A549 treated with AZD2906 at 1 μM for 4 hours (cell line): ENCODE measurements around the gene OR52E4. TPM values are rescaled to one million over a fixed set of nuclear protein-coding genes. Genes with fewer than 3 reads are reported as not detected.

Source experiments
- total RNA-seq: library from RNA; stranded (reverse); fragments of 200-300 nt; extraction: Qiagen RNA extraction; gene quantifications from 5 replicates; pipeline ENCODE4 v1.2.3, GENCODE V29; 2022

OR52E4 gene
- not detected in 5 replicates for total RNA-seq

DNA sequence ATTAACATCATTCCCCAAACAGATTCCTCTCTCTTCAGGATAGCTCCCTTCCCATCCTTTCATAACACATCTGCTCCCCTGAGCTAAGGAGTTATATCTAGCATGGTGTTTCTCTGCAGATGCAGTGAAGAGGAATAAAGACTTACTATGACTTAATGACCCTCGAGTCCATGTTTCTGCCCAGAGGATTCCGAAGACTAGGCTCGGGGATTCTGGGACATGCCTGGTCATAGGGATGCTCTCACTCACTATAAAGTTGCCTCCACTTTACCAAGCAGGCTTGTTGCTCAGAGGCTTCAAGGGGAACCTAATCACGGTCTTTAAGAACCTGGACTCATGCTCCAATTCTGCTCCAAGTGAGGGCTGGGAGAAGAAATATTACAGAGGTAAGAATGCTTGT, at the start of gene OR52E4:
Gene OR52E4 (plus strand): TSS at position 301 of the 400 bp plus-strand sequence. CDS start 3,664 bp downstream, outside the sequence.

GRCh38 chr11:5841797-5842196, 38.6 kb upstream of the OR52E4 start, which contains the start of gene OR52E6:
OR52E6 (minus strand) TSS chr11:5841897; CDS start chr11:5841897, 0 bp downstream.

GRCh38 chr11:5857590-5857989, 22.8 kb upstream of the OR52E4 start, which contains the start of gene OR52E8:
OR52E8 (minus strand) TSS chr11:5857690; CDS start chr11:5857690, 0 bp downstream.

GRCh38 chr11:5892908-5893307, 12.5 kb downstream of the OR52E4 start, which contains the start of gene OR52E5:
OR52E5 (plus strand) TSS chr11:5893208; CDS start chr11:5900777, 7,569 bp downstream.

Other genes starting within 250 kb of the OR52E4 start
- 8.6 to 11.8 TPM (median 9.6 TPM) in 5 replicates for gene TRIM5, start 195.6 kb upstream of the OR52E4 start, total RNA-seq
- 0.60 to 1.8 TPM (median 1.1 TPM) in 5 replicates for gene TRIM22, start 190.8 kb upstream of the OR52E4 start, total RNA-seq
- not detected in 5 replicates for gene OR56B1, start 144.2 kb upstream of the OR52E4 start, total RNA-seq
- not detected in 5 replicates for gene OR52N4, start 126.4 kb upstream of the OR52E4 start, total RNA-seq
- gene OR52N5, start 97.3 kb upstream of the OR52E4 start, total RNA-seq = not detected in 5 replicates
- not detected in 5 replicates for gene OR52N1, start 89.4 kb upstream of the OR52E4 start, total RNA-seq
- gene OR52N2, start 71.7 kb upstream of the OR52E4 start, total RNA-seq = not detected in 5 replicates
- not detected in 5 replicates for gene OR52E6, start 38.7 kb upstream of the OR52E4 start, total RNA-seq
- gene OR52E8, start 22.9 kb upstream of the OR52E4 start, total RNA-seq = not detected in 5 replicates
- gene OR52E5, start 12.6 kb downstream of the OR52E4 start, total RNA-seq = not detected in 5 replicates
- not detected in 5 replicates for gene OR56A3, start 61.6 kb downstream of the OR52E4 start, total RNA-seq
- gene OR56A5, start 87.9 kb downstream of the OR52E4 start, total RNA-seq = not detected in 5 replicates
- gene OR52L1, start 106.4 kb downstream of the OR52E4 start, total RNA-seq = not detected in 5 replicates
- not detected in 5 replicates for gene OR56A4, start 126.3 kb downstream of the OR52E4 start, total RNA-seq
- not detected in 5 replicates for gene OR56A1, start 150.1 kb downstream of the OR52E4 start, total RNA-seq
- gene OR56B4, start 227.1 kb downstream of the OR52E4 start, total RNA-seq = not detected in 5 replicates